SK-N-SH (cell line): Measurements from ENCODE around the gene ADPRH. TPM values are rescaled to one million over a fixed set of nuclear protein-coding genes. Genes with fewer than 3 reads are reported as not detected.

ENCODE experiments used
- CTCF ChIA-PET: fragments of 300-600, 350-600 bp; formaldehyde crosslinking; extraction: SDS; loops from one replicate; lab custom pipeline; 2021; lab: Yijun Ruan, JAX
- POLR2A ChIA-PET: fragments of 350-600 bp; sonication (Branson Sonifier 250); formaldehyde crosslinking; extraction: SDS; loops from one replicate; lab custom pipeline; 2020; ENCODE audit warnings: antibody characterized with exemption, inconsistent platforms; lab: Yijun Ruan, JAX
- DNase-seq: peaks from one replicate; pipeline ENCODE4 v3.0.0; 2012
- H2AFZ ChIP-seq: fragments of 200-600 bp; sonication (generic); 2 replicates; pipeline ENCODE4 v1.8.1; 2016; ENCODE audit warnings: antibody characterized with exemption, mild to moderate bottlenecking, low read depth
- H3F3A ChIP-seq: fragments of 200-600 bp; sonication (generic); replicated peaks from 2 replicates; pipeline ENCODE3; 2016; ENCODE audit warnings: antibody characterized with exemption, mild to moderate bottlenecking; ENCODE audit not compliant: insufficient read depth
- H3K27ac ChIP-seq, 2 experiments: fragments of 200-500 bp in 1 of 2; fragments of 200-600 bp in 1 of 2; sonication (Bioruptor generic) in 1 of 2; sonication (generic), shearing (Covaris generic) in 1 of 2; 2 replicates each; pipeline versions ENCODE4 v1.5.1 to v1.6.1; 2014 to 2016; ENCODE audit warnings: low read depth in 2 of 2, inconsistent platforms in 1 of 2, low read length in 1 of 2, mild to moderate bottlenecking in 1 of 2, mixed read lengths in 1 of 2
- H3K27me3 ChIP-seq: fragments of 200-600 bp; sonication (generic), shearing (Covaris generic); 2 replicates; pipeline ENCODE4 v1.6.1; 2016; ENCODE audit warnings: mixed run types; ENCODE audit not compliant: insufficient read depth
- H3K36me3 ChIP-seq, 2 experiments: fragments of 200-500 bp in 1 of 2; fragments of 200-600 bp in 1 of 2; sonication (Bioruptor generic) in 1 of 2; sonication (generic) in 1 of 2; replicated peaks in 1 of 2; 2 replicates each; pipeline versions ENCODE3 to v1.5.1; 2014 to 2016; ENCODE audit warnings: low read length in 1 of 2, mild to moderate bottlenecking in 1 of 2; ENCODE audit not compliant: insufficient read depth in 2 of 2, control insufficient read depth in 1 of 2
- H3K4me1 ChIP-seq, 2 experiments: fragments of 200-500 bp in 1 of 2; fragments of 200-600 bp in 1 of 2; sonication (Bioruptor generic) in 1 of 2; sonication (generic), shearing (Covaris generic) in 1 of 2; 2 replicates each; pipeline versions ENCODE4 v1.5.1 to v1.6.1; 2014 to 2016; ENCODE audit warnings: low read depth in 1 of 2, low read length in 1 of 2, mixed run types in 1 of 2; ENCODE audit not compliant: insufficient read depth in 2 of 2, control insufficient read depth in 1 of 2
- H3K4me2 ChIP-seq: fragments of 200-600 bp; sonication (generic), shearing (Covaris generic); 2 replicates; pipeline ENCODE4 v1.6.1; 2017; ENCODE audit warnings: mixed run types
- H3K4me3 ChIP-seq, 2 experiments: fragments of 200-500 bp in 1 of 2; fragments of 200-600 bp in 1 of 2; sonication (Bioruptor generic) in 1 of 2; sonication (generic), shearing (Covaris generic) in 1 of 2; 2 replicates each; pipeline versions ENCODE4 v1.5.1 to v1.8.1; 2014 to 2016; ENCODE audit warnings: low read depth in 2 of 2, inconsistent platforms in 1 of 2, low read length in 1 of 2, mild to moderate bottlenecking in 1 of 2, mixed read lengths in 1 of 2, moderate library complexity in 1 of 2
- H3K79me2 ChIP-seq: fragments of 200-600 bp; sonication (generic); 2 replicates; pipeline ENCODE4 v1.8.1; 2017; ENCODE audit warnings: mild to moderate bottlenecking; ENCODE audit not compliant: insufficient read depth
- H3K9ac ChIP-seq: fragments of 200-600 bp; sonication (generic); 2 replicates; pipeline ENCODE4 v1.6.1; 2017; ENCODE audit warnings: mixed run types
- H3K9me2 ChIP-seq: fragments of 200-600 bp; sonication (generic); 2 replicates; pipeline ENCODE4 v1.6.1; 2017; ENCODE audit warnings: mixed run types
- H3K9me3 ChIP-seq: fragments of 200-600 bp; sonication (generic); 2 replicates; pipeline ENCODE4 v1.6.1; 2017; ENCODE audit warnings: mixed run types, mild to moderate bottlenecking, moderate library complexity
- H4K20me1 ChIP-seq: fragments of 200-600 bp; sonication (generic); 2 replicates; pipeline ENCODE4 v1.6.1; 2017; ENCODE audit warnings: mild to moderate bottlenecking, mixed run types; ENCODE audit not compliant: insufficient read depth
- EZH2phosphoT487 ChIP-seq: fragments of 200-600 bp; sonication (generic); IDR thresholded peaks from 2 replicates; pipeline ENCODE4 v1.6.1; 2017; ENCODE audit warnings: low read depth, mixed run types, mild to moderate bottlenecking, antibody characterized with exemption, moderate library complexity, borderline replicate concordance
- FOSL2 ChIP-seq: IDR thresholded peaks from 2 replicates; pipeline ENCODE4 v1.4.0; 2012; ENCODE audit warnings: low read depth, mild to moderate bottlenecking, moderate library complexity, borderline replicate concordance
- FOXJ3 ChIP-seq: sonication (generic); formaldehyde crosslinking; IDR thresholded peaks from 2 replicates; pipeline ENCODE4 v1.5.1; 2020; ENCODE audit warnings: mild to moderate bottlenecking, missing genetic modification reagents
- GABPA ChIP-seq: IDR thresholded peaks from 2 replicates; pipeline ENCODE4 v1.4.0; 2012; ENCODE audit warnings: low read depth, mild to moderate bottlenecking
- JUND ChIP-seq: IDR thresholded peaks from 2 replicates; pipeline ENCODE4 v1.4.0; 2012
- MXI1 ChIP-seq: IDR thresholded peaks from 2 replicates; pipeline ENCODE4 v1.6.1; 2012; ENCODE audit warnings: mild to moderate bottlenecking, low read depth, low read length, improper control_type of control experiment
- NRF1 ChIP-seq: IDR thresholded peaks from 2 replicates; pipeline ENCODE4 v1.6.1; 2012; ENCODE audit warnings: low read depth, mild to moderate bottlenecking, low read length
- POLR2AphosphoS5 ChIP-seq: IDR thresholded peaks from 2 replicates; pipeline ENCODE4 v1.6.1; 2012; ENCODE audit warnings: low read depth, low read length
- RCOR1 ChIP-seq: fragments of 150-350 bp; IDR thresholded peaks from 2 replicates; pipeline ENCODE4 v1.6.1; 2017; ENCODE audit warnings: antibody characterized with exemption, low read length
- RFX5 ChIP-seq: IDR thresholded peaks from 2 replicates; pipeline ENCODE4 v1.6.1; 2012; ENCODE audit warnings: mild to moderate bottlenecking, improper control_type of control experiment, low read length
- RXRA ChIP-seq: IDR thresholded peaks from 2 replicates; pipeline ENCODE4 v1.4.0; 2012; ENCODE audit warnings: low read depth, mild to moderate bottlenecking, borderline replicate concordance
- SIN3A ChIP-seq: IDR thresholded peaks from 2 replicates; pipeline ENCODE4 v1.6.1; 2012; ENCODE audit warnings: low read depth, mild to moderate bottlenecking, low read length, moderate library complexity, borderline replicate concordance
- TEAD4 ChIP-seq: IDR thresholded peaks from 2 replicates; pipeline ENCODE4 v1.4.0; 2012; ENCODE audit warnings: mild to moderate bottlenecking, borderline replicate concordance; ENCODE audit not compliant: insufficient read depth
- YY1 ChIP-seq: IDR thresholded peaks from 2 replicates; pipeline ENCODE4 v1.4.0; 2012; ENCODE audit warnings: low read depth, mild to moderate bottlenecking
- WGBS: methylation state at CpG from one replicate; pipeline ENCODE4 v1.1.6; 2017; ENCODE audit warnings: low lambda C conversion rate; 5-methylcytosine and 5-hydroxymethylcytosine counted together
- polyA plus RNA-seq, 3 experiments: library from polyadenylated mRNA; depleted of rRNA; stranded (reverse); fragments of >200 nt; gene quantifications; 2 replicates each; pipeline ENCODE4 v1.2.3, GENCODE V29; 2012
- TF ChIP-seq, protein P1 (sequence below): IDR thresholded peaks from 2 replicates; pipeline ENCODE4 v1.4.0; 2012; ENCODE audit warnings: low read depth, borderline replicate concordance
- TF ChIP-seq, protein P2 (sequence below): IDR thresholded peaks from 2 replicates; pipeline ENCODE4 v1.4.0; 2012; ENCODE audit warnings: low read depth, borderline replicate concordance
- TF ChIP-seq, protein P3 (sequence below): IDR thresholded peaks from 2 replicates; pipeline ENCODE4 v1.4.0; 2012; ENCODE audit warnings: low read depth
- TF ChIP-seq, protein P4 (sequence below): fragments of 150-350 bp; IDR thresholded peaks from 2 replicates; pipeline ENCODE4 v1.6.1; 2017; ENCODE audit warnings: antibody characterized with exemption, low read length, low read depth, borderline replicate concordance
- TF ChIP-seq, protein P5 (sequence below): IDR thresholded peaks from 2 replicates; pipeline ENCODE4; 2012

ADPRH gene
- polyA plus RNA-seq, 1 of the 3 experiments (the other 2 are of a cell fraction), result not detected

DNA sequence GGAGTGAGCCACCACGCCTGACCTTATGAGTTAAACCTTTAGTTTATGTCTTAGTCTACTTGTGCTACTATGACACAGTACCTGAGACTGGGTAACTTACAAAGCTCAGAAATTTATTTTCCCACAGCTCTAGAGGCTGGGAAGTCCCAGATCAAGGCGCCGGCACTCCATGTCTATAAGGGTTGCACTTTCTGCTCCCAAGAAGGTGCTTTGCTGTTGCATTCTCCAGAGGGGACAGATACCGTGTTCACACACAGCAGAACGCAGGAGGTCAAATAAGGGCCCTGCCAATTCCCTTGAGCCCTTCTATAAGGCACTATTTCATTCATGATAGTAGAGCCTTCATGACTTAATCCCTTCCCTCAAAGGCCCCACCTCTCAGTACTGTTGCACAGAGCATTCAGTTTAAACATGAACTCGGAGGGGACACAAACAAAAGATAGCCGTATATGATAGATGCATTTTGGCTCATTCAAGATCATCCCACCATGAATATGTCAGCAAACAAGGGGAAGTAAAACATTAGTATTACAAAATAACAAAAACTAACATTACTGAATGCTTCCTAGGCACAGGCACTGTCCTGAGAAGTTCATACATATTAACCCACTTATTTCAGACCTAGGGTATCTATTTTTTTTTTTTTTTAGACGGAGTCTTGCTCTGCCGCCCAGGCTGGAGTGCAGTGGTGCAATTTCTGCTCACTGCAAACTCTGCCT, 44.9 kb downstream of the ADPRH start:
- H3K9me2 ChIP-seq, result no peaks in the 10 kb centered on the region
- H3K9me3 ChIP-seq, result no peaks in the 10 kb centered on the region
- H3K4me3 ChIP-seq, result no peak overlapping the region
- WGBS, result 91% methylated on average over 9 of the region's 9 CpGs
- ChIA-PET CTCF (no interaction called here), POLR2A (no interaction called here)
- H3K4me1 ChIP-seq, result peaks cover 5 to 6% of the 10 kb centered on the region in 2 experiments; a peak in 1 of 4 replicates
- H3F3A ChIP-seq, result no peaks in the 10 kb centered on the region
- H3K4me2 ChIP-seq, result no peak overlapping the region
- no peaks in the 10 kb centered on the region for H3K27me3 ChIP-seq
- no peak overlapping the region for H3K27ac ChIP-seq
- no peak overlapping the region for H3K9ac ChIP-seq
- H4K20me1 ChIP-seq, result no peaks in the 10 kb centered on the region
- H2AFZ ChIP-seq, result no peak overlapping the region
- DNase-seq, result no peak
- TF ChIP-seq, protein P1, sequence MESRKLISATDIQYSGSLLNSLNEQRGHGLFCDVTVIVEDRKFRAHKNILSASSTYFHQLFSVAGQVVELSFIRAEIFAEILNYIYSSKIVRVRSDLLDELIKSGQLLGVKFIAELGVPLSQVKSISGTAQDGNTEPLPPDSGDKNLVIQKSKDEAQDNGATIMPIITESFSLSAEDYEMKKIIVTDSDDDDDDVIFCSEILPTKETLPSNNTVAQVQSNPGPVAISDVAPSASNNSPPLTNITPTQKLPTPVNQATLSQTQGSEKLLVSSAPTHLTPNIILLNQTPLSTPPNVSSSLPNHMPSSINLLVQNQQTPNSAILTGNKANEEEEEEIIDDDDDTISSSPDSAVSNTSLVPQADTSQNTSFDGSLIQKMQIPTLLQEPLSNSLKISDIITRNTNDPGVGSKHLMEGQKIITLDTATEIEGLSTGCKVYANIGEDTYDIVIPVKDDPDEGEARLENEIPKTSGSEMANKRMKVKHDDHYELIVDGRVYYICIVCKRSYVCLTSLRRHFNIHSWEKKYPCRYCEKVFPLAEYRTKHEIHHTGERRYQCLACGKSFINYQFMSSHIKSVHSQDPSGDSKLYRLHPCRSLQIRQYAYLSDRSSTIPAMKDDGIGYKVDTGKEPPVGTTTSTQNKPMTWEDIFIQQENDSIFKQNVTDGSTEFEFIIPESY, result no peak
- TF ChIP-seq, protein P2, sequence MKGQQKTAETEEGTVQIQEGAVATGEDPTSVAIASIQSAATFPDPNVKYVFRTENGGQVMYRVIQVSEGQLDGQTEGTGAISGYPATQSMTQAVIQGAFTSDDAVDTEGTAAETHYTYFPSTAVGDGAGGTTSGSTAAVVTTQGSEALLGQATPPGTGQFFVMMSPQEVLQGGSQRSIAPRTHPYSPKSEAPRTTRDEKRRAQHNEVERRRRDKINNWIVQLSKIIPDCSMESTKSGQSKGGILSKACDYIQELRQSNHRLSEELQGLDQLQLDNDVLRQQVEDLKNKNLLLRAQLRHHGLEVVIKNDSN, result no peak
- TF ChIP-seq, protein P3, sequence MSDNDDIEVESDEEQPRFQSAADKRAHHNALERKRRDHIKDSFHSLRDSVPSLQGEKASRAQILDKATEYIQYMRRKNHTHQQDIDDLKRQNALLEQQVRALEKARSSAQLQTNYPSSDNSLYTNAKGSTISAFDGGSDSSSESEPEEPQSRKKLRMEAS, result no peak
- TF ChIP-seq EZH2phosphoT487 (no peak), GABPA (no peak), YY1 (no peak), TEAD4 (no peak)
- no peaks in the 10 kb centered on the region for H3K79me2 ChIP-seq
- no peaks in the 10 kb centered on the region for H3K36me3 ChIP-seq

DNA sequence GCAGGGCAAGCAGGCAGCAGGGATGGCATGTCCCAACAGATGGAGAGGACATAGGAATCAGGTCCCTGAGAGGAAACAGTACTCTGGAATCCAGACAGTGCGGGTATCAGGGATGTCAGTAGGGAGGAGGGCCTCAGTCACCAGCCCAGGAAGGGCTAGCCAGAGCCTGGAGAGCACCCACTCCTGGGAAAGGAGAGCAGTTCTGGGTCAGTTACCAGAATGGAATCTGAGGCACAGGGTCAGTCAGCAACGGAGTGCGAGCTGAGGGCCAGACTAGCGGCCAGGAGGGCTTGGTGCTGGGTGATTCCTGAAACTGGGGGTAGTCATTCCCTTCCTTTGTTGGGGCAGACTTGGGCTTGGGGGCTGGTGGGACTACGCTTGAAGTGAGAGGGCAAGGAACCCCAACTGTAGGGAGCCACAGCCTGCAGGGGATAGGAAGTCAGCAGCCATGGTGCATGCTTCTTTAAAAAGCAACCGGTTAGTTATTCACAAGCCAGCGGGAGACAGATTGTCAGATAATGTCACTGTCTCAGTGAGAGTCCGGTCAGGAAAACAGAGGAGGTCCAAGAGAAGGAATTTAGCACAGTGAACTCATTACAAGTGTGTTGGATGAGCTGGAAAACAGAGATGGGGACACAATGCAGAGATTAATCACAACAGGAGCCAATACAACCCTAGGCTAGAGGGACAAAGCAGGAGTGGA, 46.3 kb downstream of the ADPRH start:
- Histone ChIP-seq H3K4me1 (peaks cover 5 to 9% of the 10 kb centered on the region in 2 experiments; a peak in 2 of 4 replicates), H3K9ac (no peak overlapping the region), H3K79me2 (no peaks in the 10 kb centered on the region), H3K4me3 (no peak overlapping the region), H3K9me2 (no peaks in the 10 kb centered on the region), H3K27ac (no peak overlapping the region), H3K4me2 (no peak overlapping the region), H3K27me3 (no peaks in the 10 kb centered on the region), H3K9me3 (no peaks in the 10 kb centered on the region), H3F3A (no peaks in the 10 kb centered on the region), H3K36me3 (no peaks in the 10 kb centered on the region), H4K20me1 (no peaks in the 10 kb centered on the region), H2AFZ (no peak overlapping the region)
- no peak for DNase-seq
- WGBS, result 70% methylated on average over 5 of the region's 8 CpGs
- ChIA-PET POLR2A (no interaction called here), CTCF (interaction anchor here (1.3 to 2.2 kb wide), 4 partner anchors 10 to 64 kb away, joined by 3 to 5 read pairs (median 4); no protein-coding TSS in a partner anchor)
- TF ChIP-seq FOSL2 (no peak), JUND (no peak), FOXJ3 (CRISPR knock-in tag) (no peak), RCOR1 (no peak), POLR2AphosphoS5 (no peak), NRF1 (no peak), RFX5 (no peak), SIN3A (no peak), RXRA (no peak), MXI1 (no peak)
- TF ChIP-seq, protein P4, sequence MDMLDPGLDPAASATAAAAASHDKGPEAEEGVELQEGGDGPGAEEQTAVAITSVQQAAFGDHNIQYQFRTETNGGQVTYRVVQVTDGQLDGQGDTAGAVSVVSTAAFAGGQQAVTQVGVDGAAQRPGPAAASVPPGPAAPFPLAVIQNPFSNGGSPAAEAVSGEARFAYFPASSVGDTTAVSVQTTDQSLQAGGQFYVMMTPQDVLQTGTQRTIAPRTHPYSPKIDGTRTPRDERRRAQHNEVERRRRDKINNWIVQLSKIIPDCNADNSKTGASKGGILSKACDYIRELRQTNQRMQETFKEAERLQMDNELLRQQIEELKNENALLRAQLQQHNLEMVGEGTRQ, result no peak
- TF ChIP-seq, protein P3, result no peak
- TF ChIP-seq, protein P5, sequence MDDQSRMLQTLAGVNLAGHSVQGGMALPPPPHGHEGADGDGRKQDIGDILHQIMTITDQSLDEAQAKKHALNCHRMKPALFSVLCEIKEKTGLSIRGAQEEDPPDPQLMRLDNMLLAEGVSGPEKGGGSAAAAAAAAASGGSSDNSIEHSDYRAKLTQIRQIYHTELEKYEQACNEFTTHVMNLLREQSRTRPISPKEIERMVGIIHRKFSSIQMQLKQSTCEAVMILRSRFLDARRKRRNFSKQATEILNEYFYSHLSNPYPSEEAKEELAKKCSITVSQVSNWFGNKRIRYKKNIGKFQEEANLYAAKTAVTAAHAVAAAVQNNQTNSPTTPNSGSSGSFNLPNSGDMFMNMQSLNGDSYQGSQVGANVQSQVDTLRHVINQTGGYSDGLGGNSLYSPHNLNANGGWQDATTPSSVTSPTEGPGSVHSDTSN, result no peak
